Measurements from ENCODE around the gene PTPRG.

- no peak for TF ChIP-seq POLR2A (IDR thresholded peaks at IDR 0.05; ENCODE audit: low read length)
- TF ChIP-seq GATA1 (IDR thresholded peaks at IDR 0.05; ENCODE audit: low read depth, low read length), result no peak
These were observed 244.2 kb downstream of the PTPRG start for GRCh38 chr3:61805510-61806080.
